ENCODE data around the gene SORCS2.

DNA sequence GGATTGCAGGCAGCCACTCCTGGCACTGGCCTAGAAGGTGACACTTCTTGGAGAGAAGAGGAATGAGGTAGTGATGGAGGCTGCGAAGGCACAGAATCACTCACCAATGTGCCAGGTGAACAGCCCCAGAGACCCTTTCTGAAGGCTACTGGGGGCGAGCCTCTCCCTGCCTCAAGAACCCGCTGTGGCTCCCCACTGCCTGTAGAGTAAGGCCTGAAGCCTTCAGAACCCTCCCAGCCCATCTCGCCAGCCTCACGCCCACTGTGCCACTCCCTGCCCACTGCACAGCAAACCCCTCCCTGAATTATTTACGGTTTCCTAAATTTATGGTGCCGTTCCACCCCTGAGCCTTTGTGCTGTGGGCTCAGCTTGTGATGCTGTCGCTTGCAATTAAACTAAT is 24.2 kb upstream of the SORCS2 start:
- TF ChIP-seq EZH2 (IDR thresholded peaks at IDR 0.05; ENCODE audit: borderline replicate concordance, low read length) (no peak), CTCF (IDR thresholded peaks at IDR 0.05; ENCODE audit: low read length) (no peak)

Data from OCI-LY1 (cell line).